A549 (cell line): ENCODE results near the gene ARRDC3. TPM values are rescaled to one million over a fixed set of nuclear protein-coding genes. Genes with fewer than 3 reads are reported as not detected.
"Not testable (repeated sequence)": the region's sequence is repeated elsewhere in the genome, so short reads cannot be mapped to it uniquely, and the experiment has no call there.

Source experiments
- ATAC-seq, 2 experiments: fragments of 200-7000 bp in 1 of 2; fragments of >200 bp in 1 of 2; cut with Nextera tagmentation in 1 of 2; cut with Tn5 transposase in 1 of 2; 3 replicates each; pipeline versions ENCODE4 v1.8.0 to v1.9.1; 2018 to 2020; ENCODE audit warnings: mild to moderate bottlenecking in 1 of 2, moderate library complexity in 1 of 2
- CTCF ChIA-PET: fragments of 300-600 bp; sonication (Branson Sonifier 250); formaldehyde crosslinking; extraction: SDS; loops from one replicate; lab custom pipeline; 2021; ENCODE audit warnings: antibody characterized with exemption, inconsistent platforms; lab: Yijun Ruan, JAX
- POLR2A ChIA-PET: fragments of 350-600 bp; formaldehyde crosslinking; extraction: SDS; loops from one replicate; lab custom pipeline; 2021; ENCODE audit warnings: antibody characterized with exemption, inconsistent platforms; lab: Yijun Ruan, JAX
- DNase-seq, 2 experiments: peaks; one replicate each; pipeline versions ENCODE4 v3.0.0 to v3.0.0-alpha.2; 2011 to 2016; ENCODE audit warnings: low read depth in 1 of 2, low spot score in 1 of 2
- FAIRE-seq: peaks from 2 replicates; lab custom pipeline; 2011; peaks lifted over from hg19 to GRCh38; lab: Jason Lieb, UNC
- H3K27ac ChIP-seq, 2 experiments: fragments of >200 bp; sonication (Bioruptor Twin); formaldehyde crosslinking; 3 replicates each; pipeline ENCODE4 v1.5.1; 2016 to 2017
- H3K4me1 ChIP-seq: fragments of >200 bp; sonication (Bioruptor Twin); formaldehyde crosslinking; 3 replicates; pipeline ENCODE4 v1.6.1; 2016
- H3K4me2 ChIP-seq: fragments of >200 bp; sonication (Bioruptor Twin); formaldehyde crosslinking; 3 replicates; pipeline ENCODE4 v1.6.1; 2016
- H3K4me3 ChIP-seq: fragments of >200 bp; sonication (Bioruptor Twin); formaldehyde crosslinking; 3 replicates; pipeline ENCODE4 v1.5.1; 2016
- H3K9me3 ChIP-seq: fragments of >200 bp; sonication (Bioruptor Twin); formaldehyde crosslinking; 3 replicates; pipeline ENCODE4 v1.6.1; 2016
- CHD2 ChIP-seq: fragments of 150-350 bp; IDR thresholded peaks from 2 replicates; pipeline ENCODE4 v1.6.1; 2014; ENCODE audit warnings: low read length; ENCODE audit not compliant: partially characterized antibody
- EHMT2 ChIP-seq: fragments of 200-600 bp; sonication (generic); IDR thresholded peaks from 2 replicates; pipeline ENCODE4 v1.6.1; 2016; ENCODE audit warnings: antibody characterized with exemption, low read depth, mild to moderate bottlenecking, moderate library complexity
- HDAC2 ChIP-seq: fragments of 200-600 bp; sonication (generic); IDR thresholded peaks from 2 replicates; pipeline ENCODE4 v1.6.1; 2016
- HEYL ChIP-seq: fragments of 250-450 bp; sonication (Bioruptor Pico); IDR thresholded peaks from 2 replicates; pipeline ENCODE4 v1.8.0; 2021; ENCODE audit warnings: mild to moderate bottlenecking, moderate library complexity
- JUN ChIP-seq, 2 experiments: fragments of >200 bp; sonication (Bioruptor Twin); formaldehyde crosslinking; IDR thresholded peaks; 2 replicates in 1 of 2; 3 replicates in 1 of 2; pipeline ENCODE4 v1.6.1; 2016 to 2017
- KDM1A ChIP-seq: fragments of 200-600 bp; sonication (generic); IDR thresholded peaks from 2 replicates; pipeline ENCODE4 v1.6.1; 2016; ENCODE audit warnings: low read depth, mild to moderate bottlenecking
- MYC ChIP-seq: IDR thresholded peaks from 2 replicates; pipeline ENCODE4 v1.6.1; 2012; ENCODE audit warnings: mild to moderate bottlenecking, inconsistent platforms, low read length, improper control_type of control experiment, borderline replicate concordance
- RCOR1 ChIP-seq: fragments of 150-350 bp; IDR thresholded peaks from 2 replicates; pipeline ENCODE4 v1.6.1; 2014; ENCODE audit warnings: antibody characterized with exemption, low read length, low read depth
- RFX5 ChIP-seq: fragments of 450-650 bp; IDR thresholded peaks from 2 replicates; pipeline ENCODE4 v1.7.1; 2014; ENCODE audit warnings: antibody characterized with exemption, mild to moderate bottlenecking, moderate library complexity
- ZC3H11A ChIP-seq: fragments of 450-650 bp; IDR thresholded peaks from 2 replicates; pipeline ENCODE4 v1.6.1; 2014; ENCODE audit warnings: antibody characterized with exemption, mild to moderate bottlenecking
- ZNF302 ChIP-seq: fragments of 250-450 bp; sonication (Bioruptor Pico); IDR thresholded peaks from 2 replicates; pipeline ENCODE4 v1.9.0; 2021; ENCODE audit warnings: inconsistent platforms, mild to moderate bottlenecking, moderate library complexity
- ZSCAN20 ChIP-seq: fragments of 250-450 bp; sonication (Bioruptor Pico); IDR thresholded peaks from 2 replicates; pipeline ENCODE4 v1.8.0; 2022; ENCODE audit warnings: mild to moderate bottlenecking, moderate library complexity
- WGBS: methylation state at CpG from one replicate; pipeline ENCODE4 v1.1.6; 2017; ENCODE audit errors: missing lambda C conversion rate; 5-methylcytosine and 5-hydroxymethylcytosine counted together
- polyA plus RNA-seq, 4 experiments: library from polyadenylated mRNA; depleted of rRNA in 3 of 4; stranded (reverse); fragments of >200 nt; fragmentation: RNase III in 1 of 4; extraction: RNeasy Plus Mini Kit Qiagen cat#74134 plus additional on column Dnase treatment in 1 of 4; gene quantifications; 2 replicates in 3 of 4; 3 replicates in 1 of 4; pipeline ENCODE4 v1.2.3, GENCODE V29; 2011 to 2017
- TF ChIP-seq, protein P1 (sequence below): fragments of >200 bp; sonication (Bioruptor Twin); formaldehyde crosslinking; IDR thresholded peaks from 2 replicates; pipeline ENCODE4 v1.6.1; 2016
- TF ChIP-seq, protein P2 (sequence below): fragments of 150-350 bp; IDR thresholded peaks from 2 replicates; pipeline ENCODE4 v1.6.1; 2014; ENCODE audit warnings: low read depth, mild to moderate bottlenecking, low read length
- TF ChIP-seq, protein P3 (sequence below): fragments of 250-450 bp; sonication (Bioruptor Pico); IDR thresholded peaks from 2 replicates; pipeline ENCODE4 v1.5.0; 2021; ENCODE audit warnings: mild to moderate bottlenecking, moderate library complexity, borderline replicate concordance
- TF ChIP-seq, protein P4 (sequence below): IDR thresholded peaks from 2 replicates; pipeline ENCODE4 v1.6.1; 2012
- TF ChIP-seq, protein P5 (sequence below): fragments of >200 bp; sonication (Bioruptor Twin); formaldehyde crosslinking; IDR thresholded peaks from 3 replicates; pipeline ENCODE4 v1.5.1; 2016

The ARRDC3 gene
- polyA plus RNA-seq, 2 of the 4 experiments (the other 2 are of a cell fraction) = 9.9 to 36.3 TPM

DNA sequence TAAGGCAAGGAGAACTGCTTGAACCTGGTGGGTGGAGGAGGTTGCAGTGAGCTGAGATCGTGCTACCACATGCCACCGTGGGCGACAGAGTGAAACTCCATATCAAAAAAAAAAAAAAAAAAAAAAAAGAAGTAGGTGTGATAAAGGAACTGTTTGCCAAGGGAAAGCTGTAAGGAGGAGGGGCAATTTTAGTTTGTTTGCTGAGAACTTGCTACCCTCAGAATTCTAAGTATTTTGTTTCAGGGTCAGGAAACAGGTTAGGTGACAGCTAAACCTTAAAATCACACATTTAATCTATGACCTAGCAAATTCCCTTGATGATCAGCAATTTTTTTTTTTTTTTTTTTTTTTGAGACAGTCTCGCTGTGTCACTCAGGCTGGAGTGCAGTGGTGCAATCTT is 7.2 kb upstream of the ARRDC3 start:
- ATAC-seq (no peak), DNase-seq (no peak), FAIRE-seq (no peak)
- ChIA-PET POLR2A (no interaction called here), CTCF (interaction anchor here (0.6 to 9.2 kb wide), 6 partner anchors 29 to 836 kb away, joined by 3 to 166 read pairs (median 4); no protein-coding TSS in a partner anchor)
- Histone ChIP-seq H3K4me1 (no peaks in the 10 kb centered on the region; the same call in 2 of the 3 replicates), H3K4me3 (no peak overlapping the region), H3K9me3 (no peaks in the 10 kb centered on the region)
- TF ChIP-seq RCOR1 (no peak), MYC (no peak), HEYL (CRISPR knock-in tag) (no peak), JUN (IDR thresholded peaks at IDR 0.05) (no peak), RFX5 (no peak), KDM1A (no peak), ZNF302 (no peak), CHD2 (no peak)
- TF ChIP-seq, protein P1, sequence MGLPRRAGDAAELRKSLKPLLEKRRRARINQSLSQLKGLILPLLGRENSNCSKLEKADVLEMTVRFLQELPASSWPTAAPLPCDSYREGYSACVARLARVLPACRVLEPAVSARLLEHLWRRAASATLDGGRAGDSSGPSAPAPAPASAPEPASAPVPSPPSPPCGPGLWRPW = no peak
- TF ChIP-seq, protein P2, sequence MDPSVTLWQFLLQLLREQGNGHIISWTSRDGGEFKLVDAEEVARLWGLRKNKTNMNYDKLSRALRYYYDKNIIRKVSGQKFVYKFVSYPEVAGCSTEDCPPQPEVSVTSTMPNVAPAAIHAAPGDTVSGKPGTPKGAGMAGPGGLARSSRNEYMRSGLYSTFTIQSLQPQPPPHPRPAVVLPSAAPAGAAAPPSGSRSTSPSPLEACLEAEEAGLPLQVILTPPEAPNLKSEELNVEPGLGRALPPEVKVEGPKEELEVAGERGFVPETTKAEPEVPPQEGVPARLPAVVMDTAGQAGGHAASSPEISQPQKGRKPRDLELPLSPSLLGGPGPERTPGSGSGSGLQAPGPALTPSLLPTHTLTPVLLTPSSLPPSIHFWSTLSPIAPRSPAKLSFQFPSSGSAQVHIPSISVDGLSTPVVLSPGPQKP = no peak
- TF ChIP-seq, protein P3, sequence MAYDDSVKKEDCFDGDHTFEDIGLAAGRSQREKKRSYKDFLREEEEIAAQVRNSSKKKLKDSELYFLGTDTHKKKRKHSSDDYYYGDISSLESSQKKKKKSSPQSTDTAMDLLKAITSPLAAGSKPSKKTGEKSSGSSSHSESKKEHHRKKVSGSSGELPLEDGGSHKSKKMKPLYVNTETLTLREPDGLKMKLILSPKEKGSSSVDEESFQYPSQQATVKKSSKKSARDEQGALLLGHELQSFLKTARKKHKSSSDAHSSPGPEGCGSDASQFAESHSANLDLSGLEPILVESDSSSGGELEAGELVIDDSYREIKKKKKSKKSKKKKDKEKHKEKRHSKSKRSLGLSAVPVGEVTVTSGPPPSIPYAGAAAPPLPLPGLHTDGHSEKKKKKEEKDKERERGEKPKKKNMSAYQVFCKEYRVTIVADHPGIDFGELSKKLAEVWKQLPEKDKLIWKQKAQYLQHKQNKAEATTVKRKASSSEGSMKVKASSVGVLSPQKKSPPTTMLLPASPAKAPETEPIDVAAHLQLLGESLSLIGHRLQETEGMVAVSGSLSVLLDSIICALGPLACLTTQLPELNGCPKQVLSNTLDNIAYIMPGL = no peak
- TF ChIP-seq, all 56 proteins: peak for 0
- 59% methylated on average over 4 of the region's 4 CpGs for WGBS
- Histone ChIP-seq H3K27ac (no peak overlapping the region), H3K4me2 (no peak overlapping the region)

DNA sequence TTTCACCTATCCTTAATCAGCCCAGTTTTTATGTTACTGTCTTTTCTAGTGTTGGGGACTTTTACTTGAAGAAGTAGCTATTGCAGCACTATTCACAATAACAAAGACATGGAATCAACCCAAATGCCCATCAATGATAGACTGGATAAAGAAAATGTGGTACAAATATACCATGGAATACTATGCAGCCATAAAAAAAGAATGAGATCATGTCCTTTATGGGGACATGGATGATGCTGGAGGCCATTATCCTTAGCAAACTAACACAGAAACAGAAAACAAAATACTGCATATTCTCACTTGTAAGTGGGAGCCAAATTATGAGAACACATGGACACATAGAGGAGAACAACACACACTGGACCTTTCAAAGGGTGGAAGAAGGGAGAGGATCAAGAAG is 6.4 kb upstream of the ARRDC3 start:
- H3K4me2 ChIP-seq, POLR2A ChIA-PET, ATAC-seq, FAIRE-seq, H3K9me3 ChIP-seq, H3K27ac ChIP-seq, DNase-seq, H3K4me1 ChIP-seq, H3K4me3 ChIP-seq: not testable (repeated sequence)
- CTCF ChIA-PET = interaction anchor here (9.2 kb wide), 1 partner anchor 526 kb away, joined by 166 read pairs; no protein-coding TSS in a partner anchor

DNA sequence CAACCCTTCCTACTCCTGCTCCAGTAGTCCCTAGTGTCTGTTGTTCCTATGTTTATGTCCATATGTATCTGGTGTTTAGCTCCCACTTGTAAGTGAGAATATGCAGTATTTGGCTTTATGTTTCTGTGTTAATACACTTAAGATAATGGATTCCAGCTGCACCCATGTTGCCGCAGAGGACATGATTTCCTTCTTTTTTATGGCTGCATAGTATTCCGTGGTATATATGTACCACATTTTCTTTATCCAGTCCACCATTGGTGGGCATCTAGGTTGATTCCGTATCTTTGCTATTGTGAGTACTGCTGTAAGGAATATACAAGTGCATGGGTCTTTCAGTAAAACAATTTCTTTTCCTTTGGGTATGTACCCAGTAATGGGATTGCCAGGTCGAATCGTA is 5.2 kb upstream of the ARRDC3 start:
- ATAC-seq = no peak
- ChIA-PET CTCF (interaction anchor here (1.7 to 9.2 kb wide), 5 partner anchors 30 to 525 kb away, joined by 4 to 166 read pairs (median 45); no protein-coding TSS in a partner anchor), POLR2A (no interaction called here)
- TF ChIP-seq HDAC2 (no peak), ZC3H11A (no peak), ZSCAN20 (CRISPR knock-in tag) (no peak), EHMT2 (no peak)
- TF ChIP-seq, protein P1 = no peak
- TF ChIP-seq, protein P4, sequence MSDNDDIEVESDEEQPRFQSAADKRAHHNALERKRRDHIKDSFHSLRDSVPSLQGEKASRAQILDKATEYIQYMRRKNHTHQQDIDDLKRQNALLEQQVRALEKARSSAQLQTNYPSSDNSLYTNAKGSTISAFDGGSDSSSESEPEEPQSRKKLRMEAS = no peak
- TF ChIP-seq, protein P5, sequence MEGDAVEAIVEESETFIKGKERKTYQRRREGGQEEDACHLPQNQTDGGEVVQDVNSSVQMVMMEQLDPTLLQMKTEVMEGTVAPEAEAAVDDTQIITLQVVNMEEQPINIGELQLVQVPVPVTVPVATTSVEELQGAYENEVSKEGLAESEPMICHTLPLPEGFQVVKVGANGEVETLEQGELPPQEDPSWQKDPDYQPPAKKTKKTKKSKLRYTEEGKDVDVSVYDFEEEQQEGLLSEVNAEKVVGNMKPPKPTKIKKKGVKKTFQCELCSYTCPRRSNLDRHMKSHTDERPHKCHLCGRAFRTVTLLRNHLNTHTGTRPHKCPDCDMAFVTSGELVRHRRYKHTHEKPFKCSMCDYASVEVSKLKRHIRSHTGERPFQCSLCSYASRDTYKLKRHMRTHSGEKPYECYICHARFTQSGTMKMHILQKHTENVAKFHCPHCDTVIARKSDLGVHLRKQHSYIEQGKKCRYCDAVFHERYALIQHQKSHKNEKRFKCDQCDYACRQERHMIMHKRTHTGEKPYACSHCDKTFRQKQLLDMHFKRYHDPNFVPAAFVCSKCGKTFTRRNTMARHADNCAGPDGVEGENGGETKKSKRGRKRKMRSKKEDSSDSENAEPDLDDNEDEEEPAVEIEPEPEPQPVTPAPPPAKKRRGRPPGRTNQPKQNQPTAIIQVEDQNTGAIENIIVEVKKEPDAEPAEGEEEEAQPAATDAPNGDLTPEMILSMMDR = no peak
- H3K4me1 ChIP-seq = peaks cover 5% of the 10 kb centered on the region; the same call in 2 of the 3 replicates
- FAIRE-seq = no peak
- DNase-seq = no peak
- no peak overlapping the region for H3K27ac ChIP-seq
- no peaks in the 10 kb centered on the region for H3K9me3 ChIP-seq
- no peak overlapping the region for H3K4me3 ChIP-seq
- WGBS = 92% methylated on average over 5 of the region's 5 CpGs
- no peak overlapping the region for H3K4me2 ChIP-seq
